RWPE1 (cell line): Measurements from ENCODE around the gene CA9.

Experiments used
- CTCF ChIA-PET: fragments of 350-600 bp; sonication (Branson Sonifier 250); formaldehyde crosslinking; extraction: SDS; loops from one replicate; lab custom pipeline; 2021; lab: Yijun Ruan, JAX
- POLR2A ChIA-PET: fragments of 400-600 bp; formaldehyde crosslinking; extraction: SDS; loops from one replicate; lab custom pipeline; 2020; ENCODE audit warnings: antibody characterized with exemption; ENCODE audit not compliant: low non-redundant PET; lab: Yijun Ruan, JAX
- DNase-seq: peaks from one replicate; pipeline ENCODE4 v3.0.0; 2012; ENCODE audit warnings: low spot score
- H3K27ac ChIP-seq: fragments of 450-650 bp; 2 replicates; pipeline ENCODE4 v1.5.1; 2017
- CTCF ChIP-seq: fragments of 450-650 bp; conservative IDR thresholded peaks from 2 replicates; pipeline ENCODE4 v1.5.1; 2017; ENCODE audit warnings: low read depth, mild to moderate bottlenecking

CA9 gene

GRCh38 chr9:35664531-35665470, 8.9 kb upstream of the CA9 start, which contains the start of gene ARHGEF39:
Gene ARHGEF39 (minus strand): TSS chr9:35665195. CDS start chr9:35665169, 26 bp downstream.
- POLR2A ChIA-PET = interaction anchor here (0.7 to 1.8 kb wide), 4 partner anchors 9 to 243 kb away, joined by 3 to 6 read pairs (median 4); partner anchors contain the start of genes CA9 and TPM2
- CTCF ChIA-PET = interaction anchor here (0.6 to 1.8 kb wide), 3 partner anchors 31 to 90 kb away, joined by 3 to 10 read pairs (median 3); partner anchors contain the start of genes CREB3, MSMP and TLN1
- DNase-seq = peak; percentile 93
- TF ChIP-seq CTCF = no peak; the same call in 1 of the 2 replicates
- H3K27ac ChIP-seq = peak within 1 kb of the TSS; percentile 88

GRCh38 chr9:35665471-35665818, 8.3 kb upstream of the CA9 start:
- peak overlapping the region; percentile 88 for H3K27ac ChIP-seq
- TF ChIP-seq CTCF = no peak
- DNase-seq = no peak
- ChIA-PET POLR2A (interaction anchor here (1.0 to 1.8 kb wide), 3 partner anchors 8 to 92 kb away, joined by 3 to 6 read pairs (median 6); partner anchors contain the start of genes CA9 and TPM2), CTCF (interaction anchor here (1.8 kb wide), 1 partner anchor 31 kb away, joined by 10 read pairs; no protein-coding TSS in a partner anchor)

GRCh38 chr9:35666045-35666444, 7.7 kb upstream of the CA9 start:
- ChIA-PET POLR2A (interaction anchor here (1.0 to 1.5 kb wide), 2 partner anchors 7 to 91 kb away, joined by 3 to 6 read pairs; partner anchors contain the start of gene CA9), CTCF (interaction anchor here (1.8 kb wide), 1 partner anchor 30 kb away, joined by 10 read pairs; no protein-coding TSS in a partner anchor)
- DNase-seq = no peak
- H3K27ac ChIP-seq = no peak overlapping the region
- TF ChIP-seq CTCF = no peak

GRCh38 chr9:35666549-35666948, 7.2 kb upstream of the CA9 start:
- H3K27ac ChIP-seq = no peak overlapping the region
- ChIA-PET POLR2A (no interaction called here), CTCF (no interaction called here)
- TF ChIP-seq CTCF = no peak
- no peak for DNase-seq

- no peak for DNase-seq
- TF ChIP-seq CTCF = no peak
- ChIA-PET CTCF (interaction anchor here (1.1 kb wide), 1 partner anchor 30 kb away, joined by 3 read pairs; no protein-coding TSS in a partner anchor), POLR2A (no interaction called here)
- H3K27ac ChIP-seq = no peak overlapping the region
These were observed 5.8 kb upstream of the CA9 start for GRCh38 chr9:35667939-35668338.
